ENCODE data around the gene ACTR3. TPM values are rescaled to one million over a fixed set of nuclear protein-coding genes. Genes with fewer than 3 reads are reported as not detected.
"Not testable (repeated sequence)": the region's sequence is repeated elsewhere in the genome, so short reads cannot be mapped to it uniquely, and the experiment has no call there.

ACTR3 gene
- total RNA-seq, 1 donor from 2014 or later, result 252 TPM

- DNase-seq (ENCODE audit: extremely low read depth, low read depth, low spot score), result no peak
Measured at GRCh38 chr2:113899166-113899565, 9.3 kb downstream of the ACTR3 start.

GRCh38 chr2:113901943-113902342 lies 12.1 kb downstream of the ACTR3 start:
- no peak for DNase-seq (ENCODE audit: extremely low read depth, low read depth, low spot score)

GRCh38 chr2:113905886-113906285 lies 16.0 kb downstream of the ACTR3 start:
- DNase-seq (ENCODE audit: extremely low read depth, low read depth, low spot score), result no peak

GRCh38 chr2:113906647-113907046 lies 16.8 kb downstream of the ACTR3 start:
- no peak for DNase-seq (ENCODE audit: extremely low read depth, low read depth, low spot score)

GRCh38 chr2:113907297-113907696 lies 17.4 kb downstream of the ACTR3 start:
- no peak for DNase-seq (ENCODE audit: extremely low read depth, low read depth, low spot score)

GRCh38 chr2:113910110-113910717 lies 20.3 kb downstream of the ACTR3 start:
- DNase-seq (ENCODE audit: extremely low read depth, low read depth, low spot score), result no peak

- DNase-seq (ENCODE audit: extremely low read depth, low read depth, low spot score), result no peak
Measured at GRCh38 chr2:113910967-113911678, 21.2 kb downstream of the ACTR3 start.

GRCh38 chr2:113915082-113915819 lies 25.4 kb downstream of the ACTR3 start:
- no peak for DNase-seq (ENCODE audit: extremely low read depth, low read depth, low spot score)

- DNase-seq (ENCODE audit: extremely low read depth, low read depth, low spot score), result no peak
Measured at GRCh38 chr2:113918229-113918628, 28.3 kb downstream of the ACTR3 start.

GRCh38 chr2:113920996-113921395 lies 31.1 kb downstream of the ACTR3 start:
- no peak for DNase-seq (ENCODE audit: extremely low read depth, low read depth, low spot score)

- DNase-seq (ENCODE audit: extremely low read depth, low read depth, low spot score), result no peak
Measured at GRCh38 chr2:113922335-113922734, 32.4 kb downstream of the ACTR3 start.

- DNase-seq (ENCODE audit: extremely low read depth, low read depth, low spot score), result no peak
Measured at GRCh38 chr2:113922784-113923183, 32.9 kb downstream of the ACTR3 start.

- DNase-seq (ENCODE audit: extremely low read depth, low read depth, low spot score), result no peak
Measured at GRCh38 chr2:113925884-113926283, 36.0 kb downstream of the ACTR3 start.

- DNase-seq (ENCODE audit: extremely low read depth, low read depth, low spot score), result no peak
Measured at GRCh38 chr2:113926314-113926713, 36.4 kb downstream of the ACTR3 start.

GRCh38 chr2:113930448-113930847 lies 40.6 kb downstream of the ACTR3 start:
- no peak for DNase-seq (ENCODE audit: extremely low read depth, low read depth, low spot score)

GRCh38 chr2:113937501-113937900 lies 47.6 kb downstream of the ACTR3 start:
- no peak for DNase-seq (ENCODE audit: extremely low read depth, low read depth, low spot score)

GRCh38 chr2:113940891-113941290 lies 51.0 kb downstream of the ACTR3 start:
- DNase-seq (ENCODE audit: extremely low read depth, low read depth, low spot score), result no peak

- DNase-seq (ENCODE audit: extremely low read depth, low read depth, low spot score), result not testable (repeated sequence)
Measured at GRCh38 chr2:113945784-113946183, 55.9 kb downstream of the ACTR3 start.

GRCh38 chr2:113950906-113951305 lies 61.0 kb downstream of the ACTR3 start:
- DNase-seq (ENCODE audit: extremely low read depth, low read depth, low spot score), result not testable (repeated sequence)

- no peak for DNase-seq (ENCODE audit: extremely low read depth, low read depth, low spot score)
Measured at GRCh38 chr2:113961000-113961399, 71.1 kb downstream of the ACTR3 start.

- DNase-seq (ENCODE audit: extremely low read depth, low read depth, low spot score), result no peak
Measured at GRCh38 chr2:113962692-113963480, 73.0 kb downstream of the ACTR3 start.
